Sigmoid colon (tissue), 4 donors: ENCODE results near the gene ARGLU1.

Source experiments
- POLR2A ChIP-seq, 2 donors: fragments of 450-650 bp; IDR thresholded peaks; one replicate each; pipeline ENCODE4 v1.6.1; 2016; ENCODE audit warnings: antibody characterized with exemption in 2 of 2, mild to moderate bottlenecking in 2 of 2, moderate library complexity in 2 of 2
- POLR2AphosphoS5 ChIP-seq, 4 donors: sonication (generic); formaldehyde crosslinking; IDR thresholded peaks; one replicate each; pipeline ENCODE4 v1.6.1; 2017; ENCODE audit warnings: antibody characterized with exemption in 4 of 4

- TF ChIP-seq POLR2A (IDR thresholded peaks at IDR 0.05): no peak
- no peak for TF ChIP-seq POLR2AphosphoS5 (IDR thresholded peaks at IDR 0.05)
Measured at GRCh38 chr13:106494936-106495335, 73.0 kb downstream of the ARGLU1 start.
